SK-N-MC (cell line): Measurements from ENCODE around the gene PLEKHH3.

Source experiments
- EZH2 ChIP-seq: fragments of 200-600 bp; sonication (generic); IDR thresholded peaks from one replicate; pipeline ENCODE4 v1.6.1; 2017; ENCODE audit warnings: antibody characterized with exemption
- FOXP2 ChIP-seq: optimal IDR thresholded peaks from 2 replicates; pipeline ENCODE3; 2011; ENCODE audit warnings: mild to moderate bottlenecking, moderate library complexity; ENCODE audit not compliant: insufficient read depth; ENCODE audit errors: extremely low read length, control extremely low read depth
- POLR2AphosphoS5 ChIP-seq: IDR thresholded peaks from 2 replicates; pipeline ENCODE4 v1.6.1; 2012; ENCODE audit warnings: mild to moderate bottlenecking, low read depth, low read length, borderline replicate concordance

DNA sequence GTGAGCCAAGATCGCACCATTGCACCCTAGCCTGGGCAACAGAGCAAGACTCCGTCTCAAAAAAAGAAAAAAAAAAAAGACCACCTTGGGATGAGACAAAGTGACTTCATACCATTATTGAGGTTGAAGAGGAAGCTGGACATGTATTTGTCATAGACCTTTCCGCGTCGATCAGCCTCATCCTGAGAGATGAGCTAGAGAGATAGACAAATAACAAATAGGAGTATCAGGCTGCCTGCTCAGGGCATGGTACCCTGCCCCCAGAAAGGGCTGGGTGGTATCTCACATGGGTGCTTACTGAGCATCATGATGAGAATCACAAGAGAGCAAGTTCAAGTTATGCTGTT, 27.7 kb upstream of the PLEKHH3 start:
- no peak for TF ChIP-seq EZH2
- no peak for TF ChIP-seq POLR2AphosphoS5
- TF ChIP-seq FOXP2 = no peak
